Testis (tissue), 2 donors: Measurements from ENCODE around the gene NET1.

Experiments
- CTCF ChIP-seq, 3 experiments: fragments of 450-650 bp in 2 of 3; fragments of 200-600 bp in 1 of 3; sonication (generic) in 1 of 3; IDR thresholded peaks; one replicate each; pipeline ENCODE4 v1.5.1; 2016 to 2019; ENCODE audit warnings: antibody characterized with exemption in 3 of 3, mild to moderate bottlenecking in 2 of 3, moderate library complexity in 1 of 3
- POLR2A ChIP-seq: fragments of 450-650 bp; IDR thresholded peaks from one replicate; pipeline ENCODE4 v1.6.1; 2017; ENCODE audit warnings: antibody characterized with exemption, mild to moderate bottlenecking, moderate library complexity

- no peak for TF ChIP-seq CTCF (IDR thresholded peaks at IDR 0.05)
- no peak for TF ChIP-seq POLR2A
These were observed 41.6 kb upstream of the NET1 start for GRCh38 chr10:5370493-5371352.
